ENCODE results near the gene MED20. TPM values are rescaled to one million over a fixed set of nuclear protein-coding genes. Genes with fewer than 3 reads are reported as not detected.
A peak's percentile ranks its signal among the peaks of the same experiment; 100 is the strongest.

Gene MED20
- total and polyA plus RNA-seq, 2 of the 8 experiments (the other 6 are each of a cell fraction or from before 2014, with no cell fraction given): 38.7 to 51.8 TPM

DNA sequence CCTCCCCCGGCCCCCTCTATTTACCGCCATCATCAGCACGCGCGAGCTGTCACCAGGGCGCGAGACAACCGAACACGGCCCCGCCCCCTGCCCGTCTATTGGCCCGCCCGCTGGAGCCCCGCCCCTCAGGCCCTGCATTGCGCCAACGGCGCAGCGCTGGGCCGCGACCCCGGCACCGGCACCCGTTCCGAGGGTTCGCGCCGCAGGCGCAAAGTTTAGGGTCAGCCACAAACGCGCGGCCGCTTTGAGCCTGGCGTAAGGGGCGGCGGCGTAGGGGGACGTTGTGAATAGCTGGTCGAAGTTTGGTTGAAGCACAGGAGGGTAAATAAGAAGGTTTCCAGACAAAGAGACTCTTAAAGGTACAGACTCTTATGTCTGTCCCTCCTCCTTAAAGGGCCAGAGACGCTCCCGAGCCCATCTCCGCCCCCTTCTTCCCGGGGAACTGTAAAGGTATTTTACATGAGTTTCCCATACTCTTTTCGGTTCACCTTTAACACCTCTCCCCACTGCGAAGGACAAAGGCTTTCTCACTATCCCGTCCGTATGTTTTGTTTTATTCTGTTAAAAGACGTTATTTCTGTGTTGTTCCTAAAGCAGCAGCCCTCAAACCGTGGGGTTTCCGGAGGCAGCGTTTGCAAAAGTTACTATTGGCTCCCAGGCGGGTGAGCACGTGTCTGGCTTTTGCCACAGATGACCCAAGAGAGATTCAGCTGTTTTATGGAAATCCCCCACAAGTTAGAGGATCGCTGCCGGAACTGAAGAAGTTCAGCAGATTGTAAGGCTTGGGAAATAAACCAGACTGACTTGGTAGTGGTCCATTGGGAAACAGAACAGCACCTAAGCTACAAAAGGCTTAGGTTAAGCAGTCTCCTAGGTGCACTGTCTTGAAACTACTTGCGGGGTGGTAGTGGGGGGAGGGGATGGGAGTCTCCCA, 25.4 kb downstream of the MED20 start, which contains the start of gene USP49 (continued):
- TF ChIP-seq, protein P1, sequence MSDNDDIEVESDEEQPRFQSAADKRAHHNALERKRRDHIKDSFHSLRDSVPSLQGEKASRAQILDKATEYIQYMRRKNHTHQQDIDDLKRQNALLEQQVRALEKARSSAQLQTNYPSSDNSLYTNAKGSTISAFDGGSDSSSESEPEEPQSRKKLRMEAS (IDR thresholded peaks at IDR 0.05): peak; percentile 88
- TF ChIP-seq JUN (IDR thresholded peaks at IDR 0.05; ENCODE audit: low read depth, low read length): no peak
- no peak for TF ChIP-seq SRF (IDR thresholded peaks at IDR 0.05; ENCODE audit: low read depth, low read length)
- no peak for TF ChIP-seq RNF2 (IDR thresholded peaks at IDR 0.05; ENCODE audit: borderline replicate concordance, low read depth, low read length, missing control alignments, poor library complexity, severe bottlenecking)
- no peak for TF ChIP-seq GABPA (IDR thresholded peaks at IDR 0.05; ENCODE audit: borderline replicate concordance, insufficient read depth, low read length)
- TF ChIP-seq EZH2 (IDR thresholded peaks at IDR 0.05; ENCODE audit: low read depth, low read length, severe bottlenecking): no peak
- no peak for TF ChIP-seq TCF12 (IDR thresholded peaks at IDR 0.05; ENCODE audit: low read depth, low read length)
- TF ChIP-seq, protein P2, sequence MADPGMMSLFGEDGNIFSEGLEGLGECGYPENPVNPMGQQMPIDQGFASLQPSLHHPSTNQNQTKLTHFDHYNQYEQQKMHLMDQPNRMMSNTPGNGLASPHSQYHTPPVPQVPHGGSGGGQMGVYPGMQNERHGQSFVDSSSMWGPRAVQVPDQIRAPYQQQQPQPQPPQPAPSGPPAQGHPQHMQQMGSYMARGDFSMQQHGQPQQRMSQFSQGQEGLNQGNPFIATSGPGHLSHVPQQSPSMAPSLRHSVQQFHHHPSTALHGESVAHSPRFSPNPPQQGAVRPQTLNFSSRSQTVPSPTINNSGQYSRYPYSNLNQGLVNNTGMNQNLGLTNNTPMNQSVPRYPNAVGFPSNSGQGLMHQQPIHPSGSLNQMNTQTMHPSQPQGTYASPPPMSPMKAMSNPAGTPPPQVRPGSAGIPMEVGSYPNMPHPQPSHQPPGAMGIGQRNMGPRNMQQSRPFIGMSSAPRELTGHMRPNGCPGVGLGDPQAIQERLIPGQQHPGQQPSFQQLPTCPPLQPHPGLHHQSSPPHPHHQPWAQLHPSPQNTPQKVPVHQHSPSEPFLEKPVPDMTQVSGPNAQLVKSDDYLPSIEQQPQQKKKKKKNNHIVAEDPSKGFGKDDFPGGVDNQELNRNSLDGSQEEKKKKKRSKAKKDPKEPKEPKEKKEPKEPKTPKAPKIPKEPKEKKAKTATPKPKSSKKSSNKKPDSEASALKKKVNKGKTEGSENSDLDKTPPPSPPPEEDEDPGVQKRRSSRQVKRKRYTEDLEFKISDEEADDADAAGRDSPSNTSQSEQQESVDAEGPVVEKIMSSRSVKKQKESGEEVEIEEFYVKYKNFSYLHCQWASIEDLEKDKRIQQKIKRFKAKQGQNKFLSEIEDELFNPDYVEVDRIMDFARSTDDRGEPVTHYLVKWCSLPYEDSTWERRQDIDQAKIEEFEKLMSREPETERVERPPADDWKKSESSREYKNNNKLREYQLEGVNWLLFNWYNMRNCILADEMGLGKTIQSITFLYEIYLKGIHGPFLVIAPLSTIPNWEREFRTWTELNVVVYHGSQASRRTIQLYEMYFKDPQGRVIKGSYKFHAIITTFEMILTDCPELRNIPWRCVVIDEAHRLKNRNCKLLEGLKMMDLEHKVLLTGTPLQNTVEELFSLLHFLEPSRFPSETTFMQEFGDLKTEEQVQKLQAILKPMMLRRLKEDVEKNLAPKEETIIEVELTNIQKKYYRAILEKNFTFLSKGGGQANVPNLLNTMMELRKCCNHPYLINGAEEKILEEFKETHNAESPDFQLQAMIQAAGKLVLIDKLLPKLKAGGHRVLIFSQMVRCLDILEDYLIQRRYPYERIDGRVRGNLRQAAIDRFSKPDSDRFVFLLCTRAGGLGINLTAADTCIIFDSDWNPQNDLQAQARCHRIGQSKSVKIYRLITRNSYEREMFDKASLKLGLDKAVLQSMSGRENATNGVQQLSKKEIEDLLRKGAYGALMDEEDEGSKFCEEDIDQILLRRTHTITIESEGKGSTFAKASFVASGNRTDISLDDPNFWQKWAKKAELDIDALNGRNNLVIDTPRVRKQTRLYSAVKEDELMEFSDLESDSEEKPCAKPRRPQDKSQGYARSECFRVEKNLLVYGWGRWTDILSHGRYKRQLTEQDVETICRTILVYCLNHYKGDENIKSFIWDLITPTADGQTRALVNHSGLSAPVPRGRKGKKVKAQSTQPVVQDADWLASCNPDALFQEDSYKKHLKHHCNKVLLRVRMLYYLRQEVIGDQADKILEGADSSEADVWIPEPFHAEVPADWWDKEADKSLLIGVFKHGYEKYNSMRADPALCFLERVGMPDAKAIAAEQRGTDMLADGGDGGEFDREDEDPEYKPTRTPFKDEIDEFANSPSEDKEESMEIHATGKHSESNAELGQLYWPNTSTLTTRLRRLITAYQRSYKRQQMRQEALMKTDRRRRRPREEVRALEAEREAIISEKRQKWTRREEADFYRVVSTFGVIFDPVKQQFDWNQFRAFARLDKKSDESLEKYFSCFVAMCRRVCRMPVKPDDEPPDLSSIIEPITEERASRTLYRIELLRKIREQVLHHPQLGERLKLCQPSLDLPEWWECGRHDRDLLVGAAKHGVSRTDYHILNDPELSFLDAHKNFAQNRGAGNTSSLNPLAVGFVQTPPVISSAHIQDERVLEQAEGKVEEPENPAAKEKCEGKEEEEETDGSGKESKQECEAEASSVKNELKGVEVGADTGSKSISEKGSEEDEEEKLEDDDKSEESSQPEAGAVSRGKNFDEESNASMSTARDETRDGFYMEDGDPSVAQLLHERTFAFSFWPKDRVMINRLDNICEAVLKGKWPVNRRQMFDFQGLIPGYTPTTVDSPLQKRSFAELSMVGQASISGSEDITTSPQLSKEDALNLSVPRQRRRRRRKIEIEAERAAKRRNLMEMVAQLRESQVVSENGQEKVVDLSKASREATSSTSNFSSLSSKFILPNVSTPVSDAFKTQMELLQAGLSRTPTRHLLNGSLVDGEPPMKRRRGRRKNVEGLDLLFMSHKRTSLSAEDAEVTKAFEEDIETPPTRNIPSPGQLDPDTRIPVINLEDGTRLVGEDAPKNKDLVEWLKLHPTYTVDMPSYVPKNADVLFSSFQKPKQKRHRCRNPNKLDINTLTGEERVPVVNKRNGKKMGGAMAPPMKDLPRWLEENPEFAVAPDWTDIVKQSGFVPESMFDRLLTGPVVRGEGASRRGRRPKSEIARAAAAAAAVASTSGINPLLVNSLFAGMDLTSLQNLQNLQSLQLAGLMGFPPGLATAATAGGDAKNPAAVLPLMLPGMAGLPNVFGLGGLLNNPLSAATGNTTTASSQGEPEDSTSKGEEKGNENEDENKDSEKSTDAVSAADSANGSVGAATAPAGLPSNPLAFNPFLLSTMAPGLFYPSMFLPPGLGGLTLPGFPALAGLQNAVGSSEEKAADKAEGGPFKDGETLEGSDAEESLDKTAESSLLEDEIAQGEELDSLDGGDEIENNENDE (IDR thresholded peaks at IDR 0.05; ENCODE audit: insufficient replicate concordance, low read length): no peak
